T-helper 17 cell (primary cell): ENCODE results near the gene LARP1B. TPM values are rescaled to one million over a fixed set of nuclear protein-coding genes. Genes with fewer than 3 reads are reported as not detected.

Source experiments
- ATAC-seq: fragments of 150-1000 bp; cut with Tn5 transposase; 2 replicates; pipeline ENCODE4 v1.10.0; 2021; ENCODE audit warnings: mild to moderate bottlenecking, moderate library complexity
- DNase-seq, 3 donors: peaks; one replicate each; pipeline versions ENCODE4 v3.0.0 to v3.0.0-alpha.2; 2020 to 2021
- H3K9me3 ChIP-seq: one replicate; pipeline ENCODE4 v1.7.0; 2013; ENCODE audit warnings: low read length, mild to moderate bottlenecking; ENCODE audit not compliant: control insufficient read depth, poor library complexity, severe bottlenecking
- H3K27ac Mint-ChIP-seq: one replicate; pipeline ENCODE4 v1.8.0; 2022; ENCODE audit warnings: mild to moderate bottlenecking, moderate library complexity, mixed read lengths
- H3K27me3 Mint-ChIP-seq: one replicate; pipeline ENCODE4 v1.8.0; 2022; ENCODE audit warnings: mixed read lengths
- H3K36me3 Mint-ChIP-seq: one replicate; pipeline ENCODE4 v1.8.0; 2022; ENCODE audit warnings: low read depth, mixed read lengths
- H3K4me1 Mint-ChIP-seq: one replicate; pipeline ENCODE4 v1.8.0; 2022; ENCODE audit warnings: mild to moderate bottlenecking, mixed read lengths
- H3K4me3 Mint-ChIP-seq: one replicate; pipeline ENCODE4 v1.8.0; 2022; ENCODE audit warnings: mild to moderate bottlenecking, moderate library complexity, mixed read lengths
- total RNA-seq, 4 donors: library from RNA in 2 of 4; stranded (reverse) in 2 of 4; gene quantifications; one replicate each; pipeline ENCODE4 v1.2.3 and lab custom pipeline; 2022 to 2026

LARP1B gene
- total RNA-seq, 2 donors from 2014 or later: 11.1 to 13.4 TPM

GRCh38 chr4:128186623-128187022 lies 125.5 kb downstream of the LARP1B start:
- Mint-ChIP-seq H3K36me3 (peaks cover 8% of the 10 kb centered on the region), H3K27ac (no peak overlapping the region), H3K27me3 (no peaks in the 10 kb centered on the region), H3K4me1 (peaks cover 6% of the 10 kb centered on the region), H3K4me3 (no peak overlapping the region)
- DNase-seq (no peak), ATAC-seq (no peak)
- H3K9me3 ChIP-seq: no peaks in the 10 kb centered on the region

DNA sequence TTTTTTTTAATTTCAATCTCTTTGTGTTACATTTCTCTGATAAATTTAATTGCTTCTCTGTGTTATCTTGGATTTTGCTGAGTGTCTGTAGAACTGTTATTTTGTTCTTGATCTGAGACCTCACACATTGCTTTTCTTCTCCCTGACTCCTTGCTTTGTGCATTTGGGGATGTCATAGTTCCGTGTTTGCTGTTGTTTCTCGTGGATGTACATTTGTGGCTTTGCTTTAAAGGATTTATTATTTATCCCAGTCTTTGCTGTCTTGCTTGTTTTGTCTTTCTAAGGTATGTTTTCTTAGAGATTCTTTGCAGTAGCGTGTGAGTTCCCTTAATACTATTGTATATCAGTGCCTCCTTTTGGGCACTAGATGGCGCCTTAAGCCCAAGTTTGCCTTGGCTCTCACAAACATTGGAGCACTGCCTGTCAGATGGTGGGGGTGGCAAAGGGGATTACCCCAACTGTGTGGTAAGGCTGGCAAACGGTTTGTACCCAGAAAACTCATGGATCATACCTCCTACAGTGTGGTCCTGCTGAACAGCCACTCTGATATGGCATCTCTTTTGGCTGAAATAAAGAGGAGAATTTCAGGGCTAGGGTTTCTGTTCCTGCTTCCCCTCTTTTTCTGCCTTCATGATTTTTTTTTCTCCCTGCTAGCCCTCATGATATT lies 130.1 kb downstream of the LARP1B start:
- H3K4me1 Mint-ChIP-seq: peaks cover 6% of the 10 kb centered on the region
- DNase-seq: peak; percentile 22 to 56 (median 30)
- peak; percentile 99 for ATAC-seq

GRCh38 chr4:128220286-128221235 lies 159.4 kb downstream of the LARP1B start:
- H3K9me3 ChIP-seq: no peaks in the 10 kb centered on the region
- Mint-ChIP-seq H3K27me3 (no peaks in the 10 kb centered on the region), H3K27ac (no peak overlapping the region), H3K4me1 (peaks cover 3% of the 10 kb centered on the region), H3K4me3 (no peak overlapping the region), H3K36me3 (no peaks in the 10 kb centered on the region)
- no peak for DNase-seq
- no peak for ATAC-seq

More for the DNA sequence above, 130.1 kb downstream of the LARP1B start:
- H3K4me3 Mint-ChIP-seq: no peak overlapping the region
- H3K27me3 Mint-ChIP-seq: no peaks in the 10 kb centered on the region
- no peak overlapping the region for H3K27ac Mint-ChIP-seq
- H3K36me3 Mint-ChIP-seq: peaks cover 6% of the 10 kb centered on the region
- H3K9me3 ChIP-seq: no peaks in the 10 kb centered on the region

DNA sequence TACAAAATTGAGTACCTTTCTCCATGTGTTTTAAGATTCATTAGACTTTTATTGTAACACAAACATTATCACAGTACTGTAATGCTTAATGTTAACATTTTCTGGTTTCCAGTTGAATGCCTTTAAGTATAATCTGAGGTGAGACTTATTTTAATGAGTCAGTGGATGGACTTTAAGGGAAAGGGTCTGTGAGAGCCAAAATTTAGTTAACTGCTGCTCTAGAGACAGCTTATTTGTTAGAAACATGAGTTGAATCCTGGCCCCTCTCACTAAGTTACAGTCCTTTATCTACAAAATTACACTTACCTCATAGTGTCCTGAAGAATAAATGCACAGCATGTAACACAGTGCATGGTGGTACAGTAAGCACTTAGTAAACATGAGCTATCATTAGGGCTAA lies 160.5 kb downstream of the LARP1B start:
- no peaks in the 10 kb centered on the region for H3K9me3 ChIP-seq
- Mint-ChIP-seq H3K36me3 (no peaks in the 10 kb centered on the region), H3K27ac (no peak overlapping the region), H3K27me3 (no peaks in the 10 kb centered on the region), H3K4me3 (no peak overlapping the region), H3K4me1 (peaks cover 3% of the 10 kb centered on the region)
- DNase-seq (no peak), ATAC-seq (no peak)

DNA sequence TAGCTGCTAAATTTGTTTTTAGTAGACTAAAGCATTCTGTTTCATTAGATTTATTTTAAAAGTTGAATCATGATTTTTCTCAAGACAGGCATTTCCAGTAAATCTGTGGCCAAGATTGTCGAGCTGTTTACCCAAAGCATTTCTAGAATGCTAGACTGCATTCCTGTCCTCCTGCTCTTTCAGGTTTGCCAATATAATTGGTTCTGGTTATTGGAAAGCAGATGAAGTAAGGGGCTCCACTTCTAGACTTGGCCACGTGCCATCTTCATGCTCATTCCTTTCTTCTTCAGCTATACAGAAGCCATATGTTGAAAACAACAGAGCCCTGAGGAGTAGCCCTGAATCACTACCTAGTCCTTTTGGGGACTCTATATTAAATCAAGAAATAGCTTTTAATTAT lies 164.0 kb downstream of the LARP1B start:
- no peak for ATAC-seq
- H3K9me3 ChIP-seq: no peaks in the 10 kb centered on the region
- Mint-ChIP-seq H3K36me3 (no peaks in the 10 kb centered on the region), H3K4me3 (no peak overlapping the region), H3K27ac (no peak overlapping the region), H3K27me3 (peaks cover 12% of the 10 kb centered on the region), H3K4me1 (peaks cover 3% of the 10 kb centered on the region)
- DNase-seq: no peak

DNA sequence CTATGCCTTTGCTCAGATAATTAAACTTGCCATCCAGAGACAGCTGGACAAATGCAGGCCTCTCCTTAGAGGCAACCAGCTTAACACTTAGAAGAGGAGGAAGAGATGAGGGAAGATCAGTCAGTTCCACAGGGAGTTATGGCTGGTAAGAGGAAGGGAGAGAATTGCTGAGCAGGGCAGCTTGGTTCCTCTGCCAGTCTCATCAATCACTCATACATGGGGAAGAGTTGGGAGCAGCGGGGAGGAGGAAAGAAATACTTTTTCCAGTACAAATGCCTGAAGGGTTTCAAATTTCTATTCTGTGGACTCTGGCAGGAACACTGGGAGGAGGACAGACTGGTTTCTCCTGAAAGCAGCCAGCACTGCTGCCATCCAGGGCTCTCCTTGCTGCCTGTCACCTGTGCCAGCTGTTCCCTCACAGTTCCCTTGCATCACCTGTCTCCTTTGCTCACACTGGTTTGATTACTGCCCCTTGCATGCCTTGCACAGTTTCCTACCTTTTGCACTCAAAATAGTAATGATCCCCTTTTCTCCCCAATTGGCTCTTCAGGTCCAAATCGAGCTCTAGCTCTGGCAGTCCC lies 167.0 kb downstream of the LARP1B start:
- Mint-ChIP-seq H3K4me1 (no peaks in the 10 kb centered on the region), H3K36me3 (no peaks in the 10 kb centered on the region), H3K27me3 (peaks cover 17% of the 10 kb centered on the region), H3K27ac (no peak overlapping the region), H3K4me3 (no peak overlapping the region)
- no peak for DNase-seq
- H3K9me3 ChIP-seq: no peaks in the 10 kb centered on the region
- no peak for ATAC-seq

DNA sequence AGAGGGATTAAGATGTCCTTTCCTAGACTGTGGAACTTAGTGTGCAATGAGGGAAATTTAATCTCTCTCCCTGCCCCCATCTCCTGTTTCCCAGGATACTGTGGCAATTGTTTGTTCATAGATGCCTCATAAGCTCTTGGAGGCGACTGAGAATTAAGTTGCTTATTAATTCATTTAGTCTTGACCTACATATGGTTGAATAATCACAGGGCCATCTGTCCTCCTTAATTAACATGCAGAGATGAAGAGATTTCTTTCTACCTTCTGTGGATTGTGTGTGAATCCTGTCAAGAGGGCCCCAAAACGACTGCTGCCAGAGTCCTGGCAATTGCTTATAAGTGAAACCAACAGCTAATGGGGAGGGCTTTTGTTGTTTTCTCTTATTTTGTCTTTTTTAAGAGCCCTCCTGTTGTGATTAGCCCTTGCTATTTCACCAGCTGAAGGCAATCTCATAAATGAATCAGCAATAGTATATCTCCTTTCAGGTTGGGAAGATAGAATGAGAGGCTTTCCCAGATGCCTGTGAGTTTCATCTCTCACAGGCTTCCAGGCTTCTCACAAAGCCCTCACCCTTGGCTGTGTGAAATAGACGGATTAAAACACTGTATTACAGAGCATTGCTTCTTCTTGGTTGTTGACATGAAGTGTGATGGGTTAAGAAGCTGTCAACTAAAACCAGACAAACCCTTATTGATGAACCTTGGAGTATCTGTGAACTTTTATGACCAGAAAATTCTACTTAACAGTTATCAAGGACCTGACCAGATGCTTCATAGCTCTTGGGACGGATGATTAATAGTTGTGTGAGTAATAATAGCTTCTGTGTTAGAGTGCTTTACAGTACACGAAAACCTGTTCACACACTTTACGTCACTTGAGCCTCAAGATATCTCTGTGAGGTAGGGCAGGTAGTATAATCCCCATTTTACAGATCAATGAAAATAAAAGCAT lies 168.0 kb downstream of the LARP1B start:
- H3K36me3 Mint-ChIP-seq: no peaks in the 10 kb centered on the region
- H3K4me1 Mint-ChIP-seq: no peaks in the 10 kb centered on the region
- peaks cover 17% of the 10 kb centered on the region for H3K27me3 Mint-ChIP-seq
- no peaks in the 10 kb centered on the region for H3K9me3 ChIP-seq
- DNase-seq: no peak
- no peak for ATAC-seq
- no peak overlapping the region for H3K27ac Mint-ChIP-seq
- no peak overlapping the region for H3K4me3 Mint-ChIP-seq

GRCh38 chr4:128232719-128233118 lies 171.6 kb downstream of the LARP1B start:
- no peak for DNase-seq
- no peaks in the 10 kb centered on the region for H3K36me3 Mint-ChIP-seq
- no peaks in the 10 kb centered on the region for H3K4me1 Mint-ChIP-seq
- peaks cover 19% of the 10 kb centered on the region for H3K27me3 Mint-ChIP-seq
- no peak overlapping the region for H3K4me3 Mint-ChIP-seq
- H3K27ac Mint-ChIP-seq: no peak overlapping the region
- no peaks in the 10 kb centered on the region for H3K9me3 ChIP-seq
- ATAC-seq: no peak

- peaks cover 22% of the 10 kb centered on the region for H3K27me3 Mint-ChIP-seq
- no peaks in the 10 kb centered on the region for H3K36me3 Mint-ChIP-seq
- H3K4me3 Mint-ChIP-seq: no peak overlapping the region
- ATAC-seq: no peak
- DNase-seq: no peak
- H3K9me3 ChIP-seq: no peaks in the 10 kb centered on the region
- H3K27ac Mint-ChIP-seq: no peak overlapping the region
- H3K4me1 Mint-ChIP-seq: no peaks in the 10 kb centered on the region
These were observed 173.7 kb downstream of the LARP1B start for GRCh38 chr4:128234836-128235235.

GRCh38 chr4:128241019-128241418 lies 179.9 kb downstream of the LARP1B start:
- H3K27ac Mint-ChIP-seq: no peak overlapping the region
- DNase-seq: no peak
- H3K4me1 Mint-ChIP-seq: no peaks in the 10 kb centered on the region
- ATAC-seq: no peak
- peaks cover 2% of the 10 kb centered on the region for H3K36me3 Mint-ChIP-seq
- peaks cover 45% of the 10 kb centered on the region for H3K27me3 Mint-ChIP-seq
- H3K9me3 ChIP-seq: no peaks in the 10 kb centered on the region
- H3K4me3 Mint-ChIP-seq: no peak overlapping the region

DNA sequence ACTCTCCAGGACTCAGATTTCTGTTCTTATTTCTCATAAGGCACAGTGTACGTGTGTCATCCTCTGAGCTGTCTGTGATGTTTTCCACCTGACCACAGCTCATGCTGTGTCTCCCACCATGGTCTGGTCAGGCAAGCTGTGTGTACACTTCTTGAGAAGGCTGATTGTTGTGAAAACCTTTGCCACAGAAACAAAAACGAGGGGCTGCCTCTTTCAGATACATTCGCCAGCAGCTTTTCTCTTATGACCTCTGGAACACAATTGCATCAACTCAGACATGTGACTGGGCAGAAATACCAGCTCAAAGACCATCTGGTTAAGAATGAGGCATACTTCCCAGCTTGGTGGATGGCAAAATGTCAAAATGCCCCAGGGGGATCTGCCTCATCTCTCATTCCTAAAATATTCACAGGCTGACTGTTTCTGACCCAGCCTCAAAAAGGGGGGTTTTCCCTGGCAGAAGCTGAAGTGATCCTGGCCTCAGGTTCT lies 180.4 kb downstream of the LARP1B start:
- H3K9me3 ChIP-seq: no peaks in the 10 kb centered on the region
- Mint-ChIP-seq H3K36me3 (peaks cover 2% of the 10 kb centered on the region), H3K27me3 (peaks cover 45% of the 10 kb centered on the region), H3K27ac (no peak overlapping the region), H3K4me3 (no peak overlapping the region), H3K4me1 (no peaks in the 10 kb centered on the region)
- no peak for ATAC-seq
- DNase-seq: no peak

GRCh38 chr4:128241981-128242380 lies 180.9 kb downstream of the LARP1B start:
- Mint-ChIP-seq H3K4me3 (no peak overlapping the region), H3K4me1 (no peaks in the 10 kb centered on the region), H3K27me3 (peaks cover 45% of the 10 kb centered on the region)

More at GRCh38 chr4:128241981-128242380, 180.9 kb downstream of the LARP1B start:
- no peaks in the 10 kb centered on the region for H3K9me3 ChIP-seq
- Mint-ChIP-seq H3K36me3 (peaks cover 2% of the 10 kb centered on the region), H3K27ac (no peak overlapping the region)
- no peak for DNase-seq
- ATAC-seq: no peak
